GM12864 (cell line): ENCODE results near the gene DYRK1A.

Source experiments
- DNase-seq: peaks from one replicate; pipeline ENCODE4 v3.0.0-alpha.2; 2011; ENCODE audit warnings: low read depth
- H3K4me3 ChIP-seq: 2 replicates; pipeline ENCODE4 v1.5.1; 2011; ENCODE audit warnings: mild to moderate bottlenecking, low read depth, low read length, control low read depth
- CTCF ChIP-seq: IDR thresholded peaks from 2 replicates; pipeline ENCODE4 v1.5.1; 2011; ENCODE audit warnings: low read depth, mild to moderate bottlenecking, moderate library complexity, low read length, control low read depth, inconsistent platforms; ENCODE audit errors: missing control alignments

DYRK1A gene

GRCh38 chr21:37393786-37394185 lies 27.2 kb downstream of the DYRK1A start:
- DNase-seq, result no peak
- no peak for TF ChIP-seq CTCF
- no peak overlapping the region for H3K4me3 ChIP-seq

- no peak for TF ChIP-seq CTCF
- no peak overlapping the region for H3K4me3 ChIP-seq
- DNase-seq, result no peak
Measured at GRCh38 chr21:37395961-37396360, 29.4 kb downstream of the DYRK1A start.

GRCh38 chr21:37396855-37397254 lies 30.3 kb downstream of the DYRK1A start:
- TF ChIP-seq CTCF, result no peak
- H3K4me3 ChIP-seq, result no peak overlapping the region
- no peak for DNase-seq

GRCh38 chr21:37398697-37399096 lies 32.1 kb downstream of the DYRK1A start:
- no peak for TF ChIP-seq CTCF
- H3K4me3 ChIP-seq, result no peak overlapping the region
- DNase-seq, result no peak

- no peak for DNase-seq
- no peak overlapping the region for H3K4me3 ChIP-seq
- TF ChIP-seq CTCF, result no peak
Measured at GRCh38 chr21:37402251-37402867, 35.8 kb downstream of the DYRK1A start.

GRCh38 chr21:37405629-37406028 lies 39.1 kb downstream of the DYRK1A start:
- TF ChIP-seq CTCF, result no peak
- no peak for DNase-seq

GRCh38 chr21:37407719-37408420 lies 41.3 kb downstream of the DYRK1A start:
- no peak for TF ChIP-seq CTCF
- DNase-seq, result peak; percentile 35
- H3K4me3 ChIP-seq, result no peak overlapping the region

More at GRCh38 chr21:37405629-37406028, 39.1 kb downstream of the DYRK1A start:
- no peak overlapping the region for H3K4me3 ChIP-seq
